H1 (cell line): Measurements from ENCODE around the gene HIPK3. TPM values are rescaled to one million over a fixed set of nuclear protein-coding genes. Genes with fewer than 3 reads are reported as not detected.

Source experiments
- KDM5A ChIP-seq: fragments of 200-600 bp; IDR thresholded peaks from 2 replicates; pipeline ENCODE4 v1.7.1; 2012; ENCODE audit warnings: mild to moderate bottlenecking, low read length, inconsistent platforms, mixed read lengths
- NANOG ChIP-seq: IDR thresholded peaks from 2 replicates; pipeline ENCODE4 v1.6.1; 2011; ENCODE audit warnings: low read length, low read depth, mild to moderate bottlenecking, inconsistent platforms; ENCODE audit not compliant: insufficient read depth, poor library complexity, severe bottlenecking
- PHF8 ChIP-seq: fragments of 200-600 bp; sonication (generic); conservative IDR thresholded peaks from 2 replicates; pipeline ENCODE4 v1.7.1; 2012; ENCODE audit warnings: low read depth, mild to moderate bottlenecking, inconsistent platforms, low read length, moderate library complexity
- SIRT6 ChIP-seq: IDR thresholded peaks from one replicate; pipeline ENCODE4 v1.7.1; 2012; ENCODE audit warnings: low read length, inconsistent platforms
- SIX5 ChIP-seq: IDR thresholded peaks from 2 replicates; pipeline ENCODE4 v1.6.1; 2011; ENCODE audit warnings: mild to moderate bottlenecking, low read depth, low read length
- TBP ChIP-seq: IDR thresholded peaks from 2 replicates; pipeline ENCODE4 v1.6.1; 2011; ENCODE audit warnings: low read depth, low read length, improper control_type of control experiment
- polyA plus RNA-seq, 7 experiments: library from polyadenylated mRNA; depleted of rRNA in 3 of 7; stranded (reverse) in 5 of 7; unstranded in 2 of 7; fragments of >200 nt in 5 of 7; fragments of 200-250 nt in 2 of 7; gene quantifications; 1 replicate in 5 of 7; 2 replicates in 1 of 7; 4 replicates in 1 of 7; pipeline versions ENCODE4 v1.2.1 to v1.2.3, GENCODE V29; 2011 to 2013; ENCODE audit warnings: missing spikeins in 2 of 7, mixed read lengths in 2 of 7
- total RNA-seq: library from RNA; stranded (reverse); fragmentation: NEBNext Ultra II Directional; extraction: Animal tissue kit (Norgen Biotek cat#: 25700); gene quantifications from 2 replicates; pipeline ENCODE4 v1.2.1, GENCODE V29; 2021
- TF ChIP-seq, protein P1 (sequence below): IDR thresholded peaks from 2 replicates; pipeline ENCODE4 v1.6.1; 2012; ENCODE audit warnings: low read length, inconsistent platforms

HIPK3 gene
- total and polyA plus RNA-seq, 2 of the 8 experiments (the other 6 are each of a cell fraction or from before 2014, with no cell fraction given), result 5.0 to 22.3 TPM

DNA sequence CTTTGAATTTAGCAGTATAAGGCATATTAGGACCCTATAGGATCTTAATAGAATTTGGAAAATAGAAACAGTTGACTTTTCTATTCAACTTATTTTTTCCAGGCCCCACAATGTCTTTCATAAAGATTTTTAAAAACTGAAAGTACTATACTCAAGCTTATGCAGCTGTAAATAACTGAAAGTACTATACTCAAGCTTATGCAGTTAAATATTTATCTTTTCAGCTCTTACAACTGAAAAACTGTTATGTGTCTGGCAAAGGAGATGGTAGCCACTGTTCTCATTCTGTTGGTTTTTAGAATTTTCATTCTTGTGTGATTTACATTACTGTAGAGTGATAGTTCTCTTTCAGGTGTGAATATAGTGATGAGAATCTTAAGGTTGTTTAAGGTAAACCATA, 16.5 kb downstream of the HIPK3 start (continued):
- TF ChIP-seq, protein P1, sequence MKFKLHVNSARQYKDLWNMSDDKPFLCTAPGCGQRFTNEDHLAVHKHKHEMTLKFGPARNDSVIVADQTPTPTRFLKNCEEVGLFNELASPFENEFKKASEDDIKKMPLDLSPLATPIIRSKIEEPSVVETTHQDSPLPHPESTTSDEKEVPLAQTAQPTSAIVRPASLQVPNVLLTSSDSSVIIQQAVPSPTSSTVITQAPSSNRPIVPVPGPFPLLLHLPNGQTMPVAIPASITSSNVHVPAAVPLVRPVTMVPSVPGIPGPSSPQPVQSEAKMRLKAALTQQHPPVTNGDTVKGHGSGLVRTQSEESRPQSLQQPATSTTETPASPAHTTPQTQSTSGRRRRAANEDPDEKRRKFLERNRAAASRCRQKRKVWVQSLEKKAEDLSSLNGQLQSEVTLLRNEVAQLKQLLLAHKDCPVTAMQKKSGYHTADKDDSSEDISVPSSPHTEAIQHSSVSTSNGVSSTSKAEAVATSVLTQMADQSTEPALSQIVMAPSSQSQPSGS, result no peak
- TF ChIP-seq SIX5 (no peak), TBP (no peak), SIRT6 (no peak), KDM5A (no peak), NANOG (no peak), PHF8 (no peak)
- TF ChIP-seq, all 59 proteins: peak for 0
